Suprapubic skin (tissue), 4 donors: Measurements from ENCODE around the gene KHDRBS1. TPM values are rescaled to one million over a fixed set of nuclear protein-coding genes. Genes with fewer than 3 reads are reported as not detected.

ENCODE experiments used
- DNase-seq, 2 donors: peaks; one replicate each; pipeline ENCODE4 v3.0.0-alpha.2; 2019; ENCODE audit warnings: low spot score in 2 of 2
- H3K27ac ChIP-seq: fragments of 200-600 bp; sonication (generic); one replicate; pipeline ENCODE4 v1.5.1; 2019
- H3K27me3 ChIP-seq: fragments of 200-600 bp; sonication (generic); one replicate; pipeline ENCODE4 v1.5.1; 2019
- H3K36me3 ChIP-seq: fragments of 200-600 bp; sonication (generic); one replicate; pipeline ENCODE4 v1.5.1; 2019
- H3K4me1 ChIP-seq: fragments of 200-600 bp; sonication (generic); one replicate; pipeline ENCODE4 v1.5.1; 2019
- H3K4me3 ChIP-seq: fragments of 200-600 bp; sonication (generic); one replicate; pipeline ENCODE4 v1.5.1; 2019; ENCODE audit warnings: mild to moderate bottlenecking
- H3K9me3 ChIP-seq: fragments of 200-600 bp; sonication (generic); one replicate; pipeline ENCODE4 v1.5.1; 2019
- EP300 ChIP-seq: sonication (generic); formaldehyde crosslinking; IDR thresholded peaks from one replicate; pipeline ENCODE4 v1.6.1; 2017; ENCODE audit warnings: antibody characterized with exemption
- POLR2A ChIP-seq, 2 donors: fragments of 450-650 bp; IDR thresholded peaks; one replicate each; pipeline ENCODE4 v1.6.1; 2017; ENCODE audit warnings: antibody characterized with exemption in 2 of 2, mild to moderate bottlenecking in 2 of 2, moderate library complexity in 2 of 2
- POLR2AphosphoS5 ChIP-seq, 3 donors: sonication (generic); formaldehyde crosslinking; IDR thresholded peaks; one replicate each; pipeline ENCODE4 v1.6.1; 2017; ENCODE audit warnings: antibody characterized with exemption in 3 of 3
- WGBS: methylation state at CpG from one replicate; pipeline ENCODE4 v1.1.5; 2018; 5-methylcytosine and 5-hydroxymethylcytosine counted together
- total RNA-seq, 4 donors: library from RNA; depleted of rRNA; stranded (reverse); fragments of >200 nt; gene quantifications; one replicate each; pipeline ENCODE4 v1.1.0, GENCODE V29; 2016
- TF ChIP-seq, protein P1 (sequence below), 2 donors: fragments of 200-600 bp in 1 of 2; fragments of 450-650 bp in 1 of 2; sonication (generic) in 1 of 2; IDR thresholded peaks; one replicate each; pipeline ENCODE4 v1.5.1; 2016 to 2019; ENCODE audit warnings: antibody characterized with exemption in 2 of 2, mild to moderate bottlenecking in 1 of 2, moderate library complexity in 1 of 2

Gene KHDRBS1
- total RNA-seq, 4 donors from 2014 or later = 57.2 to 85.2 (median 64.3) TPM

DNA sequence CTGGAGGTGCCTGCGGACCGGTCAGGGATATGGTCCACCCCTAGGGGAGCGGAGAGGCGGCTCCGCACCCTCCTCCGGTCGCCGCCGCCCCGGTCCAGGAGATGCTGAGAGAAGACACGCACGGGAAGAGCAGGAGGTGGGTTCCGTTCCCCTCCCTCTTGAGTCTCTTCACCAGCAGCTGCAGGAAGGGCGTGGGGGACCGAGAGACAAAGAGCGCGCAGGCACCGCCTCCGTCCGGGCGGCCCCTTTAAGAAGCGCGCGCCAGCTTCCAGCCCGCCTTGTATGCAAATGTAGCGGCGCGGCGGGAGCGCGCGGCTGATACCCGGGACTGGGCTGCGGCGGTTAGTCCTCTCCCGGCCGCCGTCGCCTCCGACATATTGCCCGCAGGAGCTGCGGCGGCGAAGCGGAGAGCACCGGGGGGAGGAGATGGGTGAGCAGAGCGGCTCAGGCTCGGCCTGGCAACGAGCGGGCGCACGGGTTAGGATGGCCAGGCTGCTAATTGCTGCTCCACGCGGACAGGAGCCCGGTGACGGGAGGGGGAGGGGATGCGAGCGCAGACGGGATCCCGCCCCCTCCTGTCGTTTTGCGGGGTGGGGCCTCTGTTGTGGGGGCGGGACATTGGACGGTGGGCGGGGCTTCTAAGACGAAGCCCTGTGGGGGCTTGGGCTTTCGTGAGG is 59.1 kb downstream of the KHDRBS1 start, which contains the start of gene TMEM39B:
TSS of gene TMEM39B (plus strand) at position 318 of the 677 bp plus-strand sequence. CDS start at position 427, 109 bp downstream.
- H3K4me3 ChIP-seq = peak within 1 kb of the TSS; percentile 84
- no peaks in the 10 kb centered on the region for H3K9me3 ChIP-seq
- H3K27ac ChIP-seq = peak within 1 kb of the TSS; percentile 84
- H3K27me3 ChIP-seq = no peaks in the 10 kb centered on the region
- WGBS = 0% methylated on average over 21 of the region's 67 CpGs
- H3K36me3 ChIP-seq = peaks cover 30% of the 10 kb centered on the region
- TF ChIP-seq EP300 = no peak
- TF ChIP-seq POLR2A (IDR thresholded peaks at IDR 0.05) = peak in 1 of 2 donors; percentile 20
- TF ChIP-seq POLR2AphosphoS5 (IDR thresholded peaks at IDR 0.05) = peak in 2 of 3 donors; percentile 86 to 92
- TF ChIP-seq, protein P1, sequence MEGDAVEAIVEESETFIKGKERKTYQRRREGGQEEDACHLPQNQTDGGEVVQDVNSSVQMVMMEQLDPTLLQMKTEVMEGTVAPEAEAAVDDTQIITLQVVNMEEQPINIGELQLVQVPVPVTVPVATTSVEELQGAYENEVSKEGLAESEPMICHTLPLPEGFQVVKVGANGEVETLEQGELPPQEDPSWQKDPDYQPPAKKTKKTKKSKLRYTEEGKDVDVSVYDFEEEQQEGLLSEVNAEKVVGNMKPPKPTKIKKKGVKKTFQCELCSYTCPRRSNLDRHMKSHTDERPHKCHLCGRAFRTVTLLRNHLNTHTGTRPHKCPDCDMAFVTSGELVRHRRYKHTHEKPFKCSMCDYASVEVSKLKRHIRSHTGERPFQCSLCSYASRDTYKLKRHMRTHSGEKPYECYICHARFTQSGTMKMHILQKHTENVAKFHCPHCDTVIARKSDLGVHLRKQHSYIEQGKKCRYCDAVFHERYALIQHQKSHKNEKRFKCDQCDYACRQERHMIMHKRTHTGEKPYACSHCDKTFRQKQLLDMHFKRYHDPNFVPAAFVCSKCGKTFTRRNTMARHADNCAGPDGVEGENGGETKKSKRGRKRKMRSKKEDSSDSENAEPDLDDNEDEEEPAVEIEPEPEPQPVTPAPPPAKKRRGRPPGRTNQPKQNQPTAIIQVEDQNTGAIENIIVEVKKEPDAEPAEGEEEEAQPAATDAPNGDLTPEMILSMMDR (IDR thresholded peaks at IDR 0.05) = no peak
- DNase-seq = peak; percentile 95 to 97
- H3K4me1 ChIP-seq = peaks cover 31% of the 10 kb centered on the region

DNA sequence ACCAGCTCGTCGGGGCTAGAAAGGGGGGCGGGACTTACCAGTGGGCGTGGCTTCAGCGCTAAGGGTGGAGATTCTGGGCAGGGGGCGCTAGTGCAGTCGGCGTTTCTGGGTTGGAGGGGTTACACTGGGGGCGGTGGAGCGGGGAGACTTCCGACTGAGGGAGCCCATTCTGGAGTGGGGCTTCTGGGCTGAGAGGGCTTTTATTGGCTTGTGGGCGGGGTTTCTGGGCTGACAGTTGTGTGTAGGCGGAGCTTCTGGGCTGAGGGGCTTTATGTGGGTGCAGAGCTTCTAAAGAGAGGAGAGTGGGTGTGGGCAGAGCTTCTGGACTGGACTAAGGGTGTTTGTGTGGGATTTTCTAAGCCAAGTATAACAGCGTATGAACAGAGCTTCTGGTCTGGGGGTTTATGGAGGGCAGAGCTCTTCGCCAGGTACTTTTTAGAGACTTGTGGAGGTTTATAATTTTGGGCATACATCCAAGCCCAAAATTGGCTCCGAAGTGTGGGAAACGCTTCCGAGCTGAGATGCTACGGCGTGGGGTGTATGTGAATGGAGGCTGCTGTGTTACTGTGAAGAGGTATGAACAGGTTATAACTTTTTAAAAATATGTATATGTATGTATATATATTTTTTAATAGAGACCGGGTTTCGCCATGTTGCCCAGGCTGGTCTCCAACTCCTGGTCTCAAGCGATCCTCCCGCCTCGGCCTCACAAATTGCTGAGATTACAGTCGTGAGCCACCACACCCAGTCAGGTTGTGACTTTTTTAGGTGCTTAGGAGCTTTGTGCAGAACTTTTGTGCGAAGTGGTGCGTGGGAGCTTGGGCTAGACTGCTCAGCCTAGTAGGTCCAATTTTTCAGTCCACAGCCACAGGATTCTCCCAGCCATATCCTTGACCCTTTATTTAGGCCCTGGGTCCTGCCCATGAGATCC is 59.9 kb downstream of the KHDRBS1 start:
- 50% methylated on average over 17 of the region's 28 CpGs for WGBS

GRCh38 chr1:32074841-32075240 is 61.2 kb downstream of the KHDRBS1 start:
- Histone ChIP-seq H3K27ac (no peak overlapping the region), H3K4me3 (no peak overlapping the region), H3K9me3 (no peaks in the 10 kb centered on the region), H3K27me3 (no peaks in the 10 kb centered on the region), H3K36me3 (peaks cover 50% of the 10 kb centered on the region), H3K4me1 (peaks cover 19% of the 10 kb centered on the region)
- WGBS = 89% methylated on average over 9 of the region's 9 CpGs
- DNase-seq = no peak
- TF ChIP-seq, protein P1 (IDR thresholded peaks at IDR 0.05) = no peak
- TF ChIP-seq EP300 (no peak), POLR2AphosphoS5 (IDR thresholded peaks at IDR 0.05) (no peak), POLR2A (IDR thresholded peaks at IDR 0.05) (no peak)

More for the DNA sequence above, 59.9 kb downstream of the KHDRBS1 start:
- peaks cover 25% of the 10 kb centered on the region for H3K4me1 ChIP-seq
- no peaks in the 10 kb centered on the region for H3K9me3 ChIP-seq
- H3K27me3 ChIP-seq = no peaks in the 10 kb centered on the region
- peaks cover 38% of the 10 kb centered on the region for H3K36me3 ChIP-seq
- TF ChIP-seq, protein P1 (IDR thresholded peaks at IDR 0.05) = peak; percentile 2 to 17
- TF ChIP-seq POLR2A (IDR thresholded peaks at IDR 0.05) = no peak
- no peak for TF ChIP-seq EP300
- no peak for TF ChIP-seq POLR2AphosphoS5 (IDR thresholded peaks at IDR 0.05)
- peak overlapping the region; percentile 84 for H3K27ac ChIP-seq
- H3K4me3 ChIP-seq = peak overlapping the region; percentile 84
- DNase-seq = peak in 1 of 2 donors; percentile 92

DNA sequence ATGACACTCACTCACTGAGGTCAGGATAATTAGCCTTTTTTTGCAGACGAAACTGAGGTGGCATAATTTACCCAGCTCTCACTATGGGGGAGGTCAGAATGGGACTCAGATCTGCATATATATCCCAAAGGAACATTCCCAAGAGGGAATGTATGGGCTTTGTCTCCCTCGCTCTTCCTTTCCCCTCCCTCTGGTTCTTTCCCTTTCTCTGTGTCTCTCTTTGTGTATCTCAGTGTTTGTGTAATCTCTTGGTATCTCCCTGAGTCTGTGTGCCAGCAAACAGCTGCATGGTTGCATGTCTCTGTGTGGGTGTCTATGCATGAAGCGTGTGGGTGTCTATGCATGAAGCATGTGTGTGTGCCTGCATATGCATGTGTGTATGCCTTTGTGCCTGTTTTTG is 63.8 kb downstream of the KHDRBS1 start:
- WGBS = 74% methylated on average over 3 of the region's 3 CpGs

More for the DNA sequence above, 63.8 kb downstream of the KHDRBS1 start:
- Histone ChIP-seq H3K27me3 (no peaks in the 10 kb centered on the region), H3K36me3 (peaks cover 62% of the 10 kb centered on the region), H3K4me3 (no peak overlapping the region), H3K9me3 (no peaks in the 10 kb centered on the region), H3K4me1 (peaks cover 10% of the 10 kb centered on the region), H3K27ac (no peak overlapping the region)
- DNase-seq = no peak
- no peak for TF ChIP-seq POLR2AphosphoS5 (IDR thresholded peaks at IDR 0.05)
- TF ChIP-seq EP300 = no peak
- TF ChIP-seq, protein P1 (IDR thresholded peaks at IDR 0.05) = no peak
- TF ChIP-seq POLR2A (IDR thresholded peaks at IDR 0.05) = no peak
